CD14-positive monocyte (primary cell): ENCODE data around the gene CREB3L4. TPM values are rescaled to one million over a fixed set of nuclear protein-coding genes. Genes with fewer than 3 reads are reported as not detected.

ENCODE experiments used
- DNase-seq, 3 donors: peaks; one replicate each; pipeline ENCODE4 v3.0.0-alpha.2; 2011 to 2022
- H2AFZ ChIP-seq: 2 replicates; pipeline ENCODE4 v1.6.0; 2012; ENCODE audit warnings: mild to moderate bottlenecking, low read depth, low read length, inconsistent platforms; ENCODE audit not compliant: insufficient read depth, poor library complexity, severe bottlenecking
- H3K27ac ChIP-seq, 2 donors: 1 replicate in 1 of 2; 2 replicates in 1 of 2; pipeline ENCODE4 v1.5.1; 2012 to 2013; ENCODE audit warnings: low read length in 2 of 2, control low read depth in 1 of 2, inconsistent platforms in 1 of 2, low read depth in 1 of 2, mild to moderate bottlenecking in 1 of 2
- H3K27me3 ChIP-seq, 2 donors: one replicate each; pipeline versions ENCODE4 v1.6.0 to v1.6.1; 2011 to 2013; ENCODE audit warnings: low read length in 2 of 2; ENCODE audit not compliant: control insufficient read depth in 2 of 2, insufficient read depth in 2 of 2
- H3K36me3 ChIP-seq, 2 donors: replicated peaks in 1 of 2; 1 replicate in 1 of 2; 2 replicates in 1 of 2; pipeline versions ENCODE4 v1.5.1 to v1.6.1; 2012 to 2013; ENCODE audit warnings: low read length in 2 of 2, control low read depth in 1 of 2, inconsistent platforms in 1 of 2, mild to moderate bottlenecking in 1 of 2; ENCODE audit not compliant: insufficient read depth in 2 of 2, control insufficient read depth in 1 of 2
- H3K4me1 ChIP-seq, 2 donors: 1 replicate in 1 of 2; 2 replicates in 1 of 2; pipeline versions ENCODE4 v1.5.1 to v1.6.1; 2012 to 2013; ENCODE audit warnings: low read length in 2 of 2, control low read depth in 1 of 2, inconsistent platforms in 1 of 2, mild to moderate bottlenecking in 1 of 2, moderate library complexity in 1 of 2; ENCODE audit not compliant: insufficient read depth in 2 of 2, control insufficient read depth in 1 of 2
- H3K4me2 ChIP-seq: replicated peaks from 2 replicates; pipeline ENCODE3; 2012; ENCODE audit warnings: low read length, moderate library complexity, mild to moderate bottlenecking; ENCODE audit not compliant: poor library complexity, severe bottlenecking; ENCODE audit errors: extremely low read depth
- H3K4me3 ChIP-seq, 3 experiments: fragments of 200-600 bp in 1 of 3; sonication (generic) in 1 of 3; replicated peaks in 1 of 3; 1 replicate in 2 of 3; 2 replicates in 1 of 3; pipeline ENCODE4 v1.5.1; 2011 to 2013; ENCODE audit warnings: low read length in 3 of 3, mild to moderate bottlenecking in 3 of 3, control low read depth in 2 of 3, low read depth in 2 of 3, inconsistent platforms in 1 of 3, moderate library complexity in 1 of 3
- H3K79me2 ChIP-seq: 2 replicates; pipeline ENCODE4 v1.6.0; 2012; ENCODE audit warnings: mild to moderate bottlenecking, control low read depth, inconsistent platforms, low read length, moderate library complexity; ENCODE audit not compliant: insufficient read depth
- H3K9ac ChIP-seq: 2 replicates; pipeline ENCODE4 v1.6.0; 2017; ENCODE audit warnings: low read length, mild to moderate bottlenecking; ENCODE audit not compliant: insufficient read depth, poor library complexity, severe bottlenecking
- H3K9me3 ChIP-seq, 2 donors: replicated peaks in 1 of 2; 1 replicate in 1 of 2; 2 replicates in 1 of 2; pipeline versions ENCODE4 v1.5.1 to v1.6.1; 2012 to 2013; ENCODE audit warnings: low read length in 2 of 2, control low read depth in 1 of 2; ENCODE audit not compliant: control insufficient read depth in 1 of 2, insufficient read depth in 1 of 2
- H4K20me1 ChIP-seq: 2 replicates; pipeline ENCODE4 v1.6.0; 2012; ENCODE audit warnings: mild to moderate bottlenecking, low read length, control low read depth, moderate library complexity; ENCODE audit not compliant: insufficient read depth
- H3K27ac Mint-ChIP-seq, 7 donors: one replicate each; pipeline ENCODE4 v1.8.0; 2020; ENCODE audit warnings: mild to moderate bottlenecking in 7 of 7, mixed read lengths in 7 of 7, moderate library complexity in 6 of 7, inconsistent platforms in 2 of 7
- H3K27me3 Mint-ChIP-seq, 3 donors: one replicate each; pipeline ENCODE4 v1.8.0; 2021 to 2022; ENCODE audit warnings: low read depth in 3 of 3, mild to moderate bottlenecking in 3 of 3, mixed read lengths in 3 of 3, moderate library complexity in 3 of 3, inconsistent platforms in 1 of 3
- H3K36me3 Mint-ChIP-seq, 2 donors: one replicate each; pipeline ENCODE4 v1.8.0; 2020; ENCODE audit warnings: mixed read lengths in 2 of 2, inconsistent platforms in 1 of 2, mild to moderate bottlenecking in 1 of 2
- H3K4me1 Mint-ChIP-seq: one replicate; pipeline ENCODE4 v1.8.0; 2020; ENCODE audit warnings: mild to moderate bottlenecking, mixed read lengths
- H3K4me3 Mint-ChIP-seq, 2 donors: one replicate each; pipeline ENCODE4 v1.8.0; 2020; ENCODE audit warnings: mild to moderate bottlenecking in 2 of 2, mixed read lengths in 2 of 2, moderate library complexity in 1 of 2
- H3K9me3 Mint-ChIP-seq, 7 donors: one replicate each; pipeline ENCODE4 v1.8.0; 2020 to 2022; ENCODE audit warnings: mixed read lengths in 7 of 7, mild to moderate bottlenecking in 6 of 7, moderate library complexity in 6 of 7, inconsistent platforms in 2 of 7
- CTCF ChIP-seq: fragments of 200-600 bp; IDR thresholded peaks from one replicate; pipeline ENCODE4 v1.8.0; 2022; ENCODE audit warnings: antibody characterized with exemption, mild to moderate bottlenecking
- WGBS: methylation state at CpG from one replicate; pipeline ENCODE4 v1.1.5; 2013; ENCODE audit warnings: missing lambda C conversion rate; ENCODE audit not compliant: insufficient coverage; 5-methylcytosine and 5-hydroxymethylcytosine counted together
- intact Hi-C, 2 donors: fragments of 100-400 bp; cut with micrococcal nuclease; formaldehyde crosslinking; loops; one replicate each; pipeline versions ENCODE4 v1.15.0 to v1.15.1; 2023
- polyA plus RNA-seq, 3 donors: library from polyadenylated mRNA; depleted of rRNA in 1 of 3; unstranded in 2 of 3; stranded (reverse) in 1 of 3; fragments of 300-500 nt in 2 of 3; fragments of >200 nt in 1 of 3; fragmentation: Illumina TruSeq in 2 of 3; gene quantifications; 1 replicate in 2 of 3; 2 replicates in 1 of 3; pipeline ENCODE4 v1.2.3, GENCODE V29; 2012 to 2021

CREB3L4 gene
- polyA plus RNA-seq, 3 donors: 5.0 to 7.6 (median 6.8) TPM

- Histone ChIP-seq H3K4me3 (no peak overlapping the region), H3K27ac (no peak overlapping the region), H3K4me1 (peaks cover 0 to 2% of the 10 kb centered on the region in 2 donors), H3K36me3 (peaks cover 49 to 54% of the 10 kb centered on the region in 2 donors), H4K20me1 (peaks cover 54% of the 10 kb centered on the region), H3K9me3 (no peaks in the 10 kb centered on the region), H3K79me2 (no peaks in the 10 kb centered on the region), H3K27me3 (no peaks in the 10 kb centered on the region), H3K4me2 (no peak overlapping the region), H2AFZ (no peak overlapping the region), H3K9ac (no peak overlapping the region)
- Mint-ChIP-seq H3K4me1 (peaks cover 11% of the 10 kb centered on the region), H3K36me3 (peaks cover 44 to 57% of the 10 kb centered on the region in 2 donors), H3K4me3 (no peak overlapping the region), H3K27ac (peak overlapping the region in 4 of 7 donors; percentile 40 to 68 (median 54)), H3K9me3 (no peaks in the 10 kb centered on the region), H3K27me3 (peaks cover 0 to 5% (median 0%) of the 10 kb centered on the region in 3 donors)
- TF ChIP-seq CTCF: no peak
- 92% methylated on average over 2 of the region's 5 CpGs for WGBS
- intact Hi-C loops: no loop called here
- no peak for DNase-seq
Observed at GRCh38 chr1:153929426-153929825, 38.3 kb upstream of the CREB3L4 start.

- Histone ChIP-seq H3K4me2 (no peak overlapping the region), H3K27ac (no peak overlapping the region), H4K20me1 (peaks cover 62% of the 10 kb centered on the region), H3K27me3 (no peaks in the 10 kb centered on the region), H3K79me2 (no peaks in the 10 kb centered on the region), H2AFZ (no peak overlapping the region), H3K4me3 (no peak overlapping the region), H3K36me3 (peaks cover 57 to 63% of the 10 kb centered on the region in 2 donors), H3K9me3 (no peaks in the 10 kb centered on the region), H3K4me1 (no peaks in the 10 kb centered on the region), H3K9ac (no peak overlapping the region)
- WGBS: 96% methylated on average over 4 of the region's 14 CpGs
- intact Hi-C loops: no loop called here
- no peak for TF ChIP-seq CTCF
- Mint-ChIP-seq H3K4me3 (no peak overlapping the region), H3K27ac (peak overlapping the region in 4 of 7 donors; percentile 15 to 40 (median 33)), H3K4me1 (peaks cover 9% of the 10 kb centered on the region), H3K36me3 (peaks cover 53 to 65% of the 10 kb centered on the region in 2 donors), H3K9me3 (no peaks in the 10 kb centered on the region), H3K27me3 (peaks cover 0 to 5% (median 0%) of the 10 kb centered on the region in 3 donors)
- peak in 1 of 3 donors; percentile 2 for DNase-seq
Observed at GRCh38 chr1:153929981-153930948, 37.4 kb upstream of the CREB3L4 start.
